Measurements from ENCODE around the gene FARP1.

Gene FARP1, protein sequence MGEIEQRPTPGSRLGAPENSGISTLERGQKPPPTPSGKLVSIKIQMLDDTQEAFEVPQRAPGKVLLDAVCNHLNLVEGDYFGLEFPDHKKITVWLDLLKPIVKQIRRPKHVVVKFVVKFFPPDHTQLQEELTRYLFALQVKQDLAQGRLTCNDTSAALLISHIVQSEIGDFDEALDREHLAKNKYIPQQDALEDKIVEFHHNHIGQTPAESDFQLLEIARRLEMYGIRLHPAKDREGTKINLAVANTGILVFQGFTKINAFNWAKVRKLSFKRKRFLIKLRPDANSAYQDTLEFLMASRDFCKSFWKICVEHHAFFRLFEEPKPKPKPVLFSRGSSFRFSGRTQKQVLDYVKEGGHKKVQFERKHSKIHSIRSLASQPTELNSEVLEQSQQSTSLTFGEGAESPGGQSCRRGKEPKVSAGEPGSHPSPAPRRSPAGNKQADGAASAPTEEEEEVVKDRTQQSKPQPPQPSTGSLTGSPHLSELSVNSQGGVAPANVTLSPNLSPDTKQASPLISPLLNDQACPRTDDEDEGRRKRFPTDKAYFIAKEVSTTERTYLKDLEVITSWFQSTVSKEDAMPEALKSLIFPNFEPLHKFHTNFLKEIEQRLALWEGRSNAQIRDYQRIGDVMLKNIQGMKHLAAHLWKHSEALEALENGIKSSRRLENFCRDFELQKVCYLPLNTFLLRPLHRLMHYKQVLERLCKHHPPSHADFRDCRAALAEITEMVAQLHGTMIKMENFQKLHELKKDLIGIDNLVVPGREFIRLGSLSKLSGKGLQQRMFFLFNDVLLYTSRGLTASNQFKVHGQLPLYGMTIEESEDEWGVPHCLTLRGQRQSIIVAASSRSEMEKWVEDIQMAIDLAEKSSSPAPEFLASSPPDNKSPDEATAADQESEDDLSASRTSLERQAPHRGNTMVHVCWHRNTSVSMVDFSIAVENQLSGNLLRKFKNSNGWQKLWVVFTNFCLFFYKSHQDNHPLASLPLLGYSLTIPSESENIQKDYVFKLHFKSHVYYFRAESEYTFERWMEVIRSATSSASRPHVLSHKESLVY

DNA sequence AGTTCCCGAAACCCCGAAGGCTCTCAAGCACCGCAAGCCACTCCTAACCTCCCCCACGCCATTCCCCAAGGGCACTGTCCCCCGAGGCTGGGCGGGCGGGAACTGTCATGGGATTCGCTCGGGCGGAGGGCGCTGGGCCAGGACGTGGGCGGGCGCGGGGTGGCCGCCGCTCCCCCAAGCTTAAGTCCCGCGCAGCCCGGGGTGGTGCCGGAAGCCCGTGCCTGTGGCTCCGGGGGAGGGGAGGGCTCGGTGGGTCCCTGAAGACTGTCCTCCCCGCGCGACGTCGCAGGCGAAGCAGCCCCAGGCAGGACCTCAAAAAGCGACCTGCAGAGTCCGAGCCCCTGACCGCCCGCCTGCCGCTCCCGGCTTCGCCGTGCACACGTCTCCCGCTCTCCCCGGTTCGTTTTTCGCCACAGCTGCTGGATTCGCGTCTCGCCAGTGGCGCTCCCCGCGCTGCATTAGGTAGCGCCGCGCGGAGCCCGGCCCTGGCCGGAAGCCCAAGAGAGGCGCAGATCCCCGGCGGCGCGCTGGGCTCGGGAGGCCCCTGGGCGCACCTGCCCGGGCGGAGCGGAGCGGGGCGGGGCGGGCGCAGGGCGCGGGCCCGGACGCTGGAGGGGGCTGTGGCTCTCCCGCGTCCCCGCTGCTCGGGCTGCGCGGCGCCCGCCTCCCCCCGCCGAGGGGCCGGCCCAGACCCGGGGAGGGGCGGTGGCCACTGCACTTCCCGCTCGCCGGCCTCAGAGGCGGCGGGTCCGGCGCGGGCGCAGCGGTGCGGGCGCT, at the start of gene FARP1:
Gene FARP1 (plus strand): TSS at position 715 of the 777 bp plus-strand sequence. CDS start 70,149 bp downstream, outside the sequence.
- peak; percentile 82 for DNase-seq (ENCODE audit: low spot score)

DNA sequence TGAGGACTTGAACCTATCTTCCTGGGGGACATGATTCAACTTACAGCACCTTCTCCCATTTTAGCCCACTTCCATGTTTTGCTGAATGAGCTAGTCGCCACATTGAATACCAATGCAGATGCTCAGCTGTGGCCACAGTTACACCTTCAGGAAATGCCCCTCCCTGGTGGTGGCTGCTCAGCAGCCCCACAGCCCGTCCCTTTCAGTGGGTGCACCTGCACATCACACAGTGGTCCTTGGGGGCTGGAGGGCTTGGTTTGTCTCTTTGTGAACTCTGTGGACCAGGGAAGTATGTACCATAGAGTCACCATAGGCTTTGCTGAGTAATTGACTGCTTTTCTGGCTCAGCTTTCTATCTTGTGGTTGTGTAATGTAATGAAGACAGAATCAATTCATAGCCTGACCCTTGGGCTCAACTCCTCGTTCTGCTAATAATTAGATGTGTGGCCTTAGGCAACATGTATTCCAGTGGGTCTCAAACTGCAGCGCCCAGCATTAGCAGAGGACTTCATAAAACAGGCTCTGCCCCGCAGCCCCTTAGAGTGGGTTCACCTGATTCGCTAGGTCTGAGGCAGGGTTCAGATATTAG, 48.1 kb upstream of the FARP1 start:
- no peak for DNase-seq (ENCODE audit: low spot score)

- no peak for DNase-seq (ENCODE audit: low spot score)
Observed at GRCh38 chr13:98096059-98096458, 46.8 kb upstream of the FARP1 start.

DNA sequence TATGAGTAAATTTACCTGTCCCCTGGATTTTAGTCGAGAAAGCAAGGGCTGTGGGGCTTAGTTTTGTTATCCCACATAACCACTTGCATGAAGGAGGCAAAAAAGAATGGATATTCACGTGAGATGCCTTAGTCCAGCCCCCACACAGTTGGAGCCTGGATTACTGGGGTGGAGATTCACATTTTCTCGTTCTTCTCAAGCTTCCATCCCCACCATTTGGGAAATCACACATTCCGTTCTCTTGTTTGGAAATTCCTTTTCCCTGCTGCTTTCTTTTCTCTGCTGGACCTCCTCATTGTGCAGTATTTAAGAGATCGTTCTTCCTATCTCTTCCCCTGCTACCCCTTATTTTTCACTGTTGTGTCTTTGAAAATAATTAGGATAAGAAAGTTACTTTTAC, 45.1 kb upstream of the FARP1 start:
- no peak for DNase-seq (ENCODE audit: low spot score)

- no peak for DNase-seq (ENCODE audit: low spot score)
Observed at GRCh38 chr13:98098516-98098915, 44.4 kb upstream of the FARP1 start.

GRCh38 chr13:98099627-98100026, 43.3 kb upstream of the FARP1 start:
- no peak for DNase-seq (ENCODE audit: low spot score)

DNA sequence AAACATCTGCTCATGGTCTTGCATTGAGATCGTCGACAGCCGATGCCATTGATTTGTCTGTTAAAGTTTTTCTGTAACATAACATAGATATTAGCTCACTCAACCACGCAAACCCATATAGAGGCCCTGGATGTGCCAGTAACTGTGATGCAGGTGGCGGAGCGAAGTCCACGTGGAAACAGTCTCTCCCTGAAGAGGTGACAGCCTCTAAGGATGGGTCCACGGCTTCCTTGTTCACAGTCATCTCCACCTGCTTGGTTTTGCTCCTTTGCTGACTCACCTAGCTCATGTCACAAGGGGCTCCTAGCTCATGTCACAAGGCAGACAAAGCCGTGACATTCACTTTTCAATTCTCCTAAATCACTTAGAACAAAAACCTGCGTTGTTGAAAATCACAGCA, 42.4 kb upstream of the FARP1 start:
- no peak for DNase-seq (ENCODE audit: low spot score)

DNA sequence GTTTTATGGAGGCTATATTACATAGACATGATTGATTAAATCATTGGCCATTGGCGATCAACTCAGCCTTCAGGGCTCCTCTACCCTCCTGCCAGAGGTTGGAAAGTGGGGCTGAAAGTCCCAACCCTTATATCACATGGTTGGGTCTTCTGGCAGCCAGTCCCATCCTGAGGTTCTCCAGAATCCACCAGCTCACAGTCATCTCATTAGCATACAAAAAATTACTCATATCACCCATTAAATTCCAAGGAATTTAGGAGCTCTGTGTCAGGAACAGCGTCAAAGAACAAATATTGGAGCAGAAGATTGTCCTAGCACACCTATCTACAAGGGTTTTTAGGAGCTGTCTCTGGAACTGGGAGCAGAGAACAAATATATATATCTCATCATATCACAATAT, 39.4 kb upstream of the FARP1 start:
- no peak for DNase-seq (ENCODE audit: low spot score)

DNA sequence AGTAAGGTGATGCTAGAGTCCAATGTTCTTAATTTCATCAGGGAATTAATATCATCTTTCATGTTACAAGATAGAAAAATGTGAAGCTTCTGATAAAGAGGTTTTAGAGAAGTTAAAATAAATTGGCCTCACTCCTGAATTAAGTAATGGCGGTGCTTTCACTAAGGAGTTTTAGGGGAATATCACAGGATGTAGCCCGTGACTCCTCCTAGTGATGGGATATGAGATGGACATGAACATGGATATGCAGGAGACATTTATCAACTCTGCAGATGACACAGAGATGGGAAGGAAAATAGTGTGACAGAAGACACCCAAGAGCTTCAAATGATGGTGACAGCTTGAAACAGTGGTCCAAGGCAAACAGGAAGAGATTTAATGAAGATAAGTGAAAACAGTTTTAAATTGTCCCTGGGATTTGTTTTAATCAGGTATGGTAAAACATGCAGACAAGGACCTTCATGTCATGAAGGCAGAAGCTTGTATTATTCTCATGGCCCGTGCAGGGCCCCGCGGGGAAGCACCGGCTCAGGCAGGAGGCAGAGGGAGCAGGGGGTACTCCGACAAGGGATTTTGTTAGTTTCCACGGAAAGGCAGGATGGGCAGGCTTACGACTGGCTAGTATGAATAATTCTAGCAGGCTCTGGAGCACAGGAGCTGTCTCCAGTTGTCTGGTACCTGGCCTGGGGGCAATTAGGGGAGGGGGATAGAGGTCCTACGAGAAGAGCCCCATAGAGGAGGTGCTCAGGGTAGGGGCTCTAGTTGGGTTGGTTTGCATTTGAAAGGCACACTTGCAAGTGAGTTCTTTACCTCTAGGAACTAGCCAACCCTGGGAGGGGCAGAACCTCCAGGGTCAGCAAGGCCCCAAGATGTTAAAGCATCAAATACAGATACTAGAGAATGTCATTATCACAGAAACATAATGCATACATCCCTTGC, 38.7 kb upstream of the FARP1 start:
- no peak for DNase-seq (ENCODE audit: low spot score)

GRCh38 chr13:98105929-98106336, 37.0 kb upstream of the FARP1 start:
- no peak for DNase-seq (ENCODE audit: low spot score)

DNA sequence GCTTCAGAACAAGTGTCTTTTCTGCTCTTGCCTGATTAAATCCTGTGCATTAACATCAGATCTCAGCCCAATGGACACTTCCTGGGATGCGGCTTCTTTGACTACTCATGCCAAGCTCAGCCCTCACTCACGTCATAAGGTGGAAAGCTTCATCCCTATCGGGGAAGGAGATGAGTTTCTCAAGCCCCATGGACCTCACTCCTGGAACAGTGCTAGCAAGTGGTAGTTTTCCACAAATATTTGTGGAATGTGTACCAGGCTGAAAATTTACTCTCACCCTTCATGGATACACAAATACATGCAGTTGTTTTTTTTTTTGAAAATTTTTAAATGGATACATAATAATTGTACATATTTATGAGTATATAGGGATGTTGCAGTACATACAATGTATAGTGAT, 34.6 kb upstream of the FARP1 start:
- DNase-seq (ENCODE audit: low spot score) = no peak

DNA sequence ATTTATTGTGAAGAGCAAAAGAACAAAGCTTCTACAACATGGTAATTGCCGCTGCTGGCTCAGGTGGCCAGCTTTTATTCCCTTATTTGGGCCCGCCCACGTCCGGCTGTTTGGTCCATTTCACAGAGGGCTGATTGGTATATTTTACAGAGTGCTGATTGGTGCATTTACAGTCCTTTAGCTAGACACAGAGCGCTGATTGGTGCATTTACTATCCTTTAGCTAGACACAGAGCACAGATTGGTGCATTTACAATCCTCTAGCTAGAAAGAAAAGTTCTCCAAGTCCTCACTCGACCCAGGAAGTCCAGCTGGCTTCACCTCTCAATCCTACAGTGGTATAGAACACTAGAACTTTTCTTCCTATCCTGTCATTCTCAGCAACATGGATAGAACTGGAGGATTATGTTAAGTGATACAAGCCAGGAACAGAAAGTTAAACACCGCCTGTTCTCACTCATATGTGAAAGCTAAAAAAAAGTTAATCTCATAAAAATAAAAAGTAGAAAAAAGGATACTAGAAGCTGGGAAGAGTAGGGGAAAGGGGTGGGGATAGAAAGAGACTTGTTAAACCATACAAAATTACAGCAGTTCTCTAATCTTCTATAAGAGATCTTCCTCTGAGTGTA, 33.6 kb upstream of the FARP1 start:
- DNase-seq (ENCODE audit: low spot score) = no peak

DNA sequence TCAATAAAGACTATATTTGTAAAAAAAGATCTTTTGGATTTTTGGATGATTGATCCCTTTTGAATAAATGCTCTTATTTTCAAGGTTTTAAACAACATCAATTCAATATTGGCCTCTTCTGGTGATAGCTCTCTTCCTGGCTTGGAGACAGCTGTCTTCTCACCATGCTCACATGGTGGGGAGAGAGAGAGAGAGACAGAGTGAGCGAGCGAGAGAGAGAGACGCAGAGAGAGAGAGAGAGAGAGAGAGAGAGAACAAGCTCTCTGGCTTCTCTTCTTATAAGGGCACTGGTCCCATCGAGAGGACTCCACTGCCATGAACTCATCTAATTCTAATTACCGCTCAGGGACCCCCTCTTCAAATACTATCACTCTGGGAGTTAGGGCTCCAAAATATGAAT, 32.1 kb upstream of the FARP1 start:
- no peak for DNase-seq (ENCODE audit: low spot score)

DNA sequence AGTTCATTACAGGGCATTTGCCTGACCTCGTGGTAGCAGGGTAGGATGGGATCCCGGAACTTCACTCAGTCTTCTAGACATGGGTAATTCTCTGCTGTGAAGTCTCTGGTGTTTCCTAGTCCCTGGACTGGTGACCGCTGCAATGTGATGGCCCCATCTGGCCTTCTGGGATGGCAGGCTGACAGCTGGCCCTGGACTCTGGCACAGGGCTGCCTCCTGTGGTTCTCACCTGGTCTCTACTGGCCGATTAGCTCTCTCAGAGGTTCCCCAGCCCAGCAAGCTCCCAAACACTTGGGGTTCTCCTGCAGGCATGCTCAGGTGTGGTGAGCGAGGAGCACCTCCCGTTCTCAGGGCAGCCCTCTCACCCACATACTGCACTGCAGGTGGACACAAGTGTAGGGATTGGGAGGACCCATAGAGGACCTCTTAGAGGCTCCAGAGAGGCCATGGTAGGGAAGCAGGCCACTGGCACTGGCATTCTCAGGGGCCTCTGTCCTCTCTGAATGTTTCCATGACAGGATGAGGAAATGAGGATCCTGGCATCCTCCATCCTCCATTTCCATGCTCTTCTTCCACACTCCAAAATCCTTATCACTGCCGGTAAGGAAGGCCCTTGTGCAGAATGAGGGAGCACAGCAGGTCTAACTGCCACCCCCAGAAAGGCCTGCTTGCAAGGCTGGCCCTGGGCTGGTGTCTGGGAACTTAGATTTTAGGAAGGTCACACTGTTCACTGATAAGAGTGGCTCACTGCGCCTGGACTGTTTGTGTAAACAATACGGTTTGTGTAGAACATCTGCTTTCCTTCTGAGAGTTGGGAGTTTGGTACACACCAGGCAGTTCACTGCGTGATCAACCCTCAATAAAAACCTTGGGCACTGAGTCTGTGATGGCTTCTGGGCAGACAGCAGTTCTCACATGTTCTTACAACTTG, 31.5 kb upstream of the FARP1 start:
- DNase-seq (ENCODE audit: low spot score) = no peak

- DNase-seq (ENCODE audit: low spot score) = no peak
Observed at GRCh38 chr13:98112456-98112855, 30.4 kb upstream of the FARP1 start.

- DNase-seq (ENCODE audit: low spot score) = no peak
Observed at GRCh38 chr13:98118865-98119264, 24.0 kb upstream of the FARP1 start.

- DNase-seq (ENCODE audit: low spot score) = no peak
Observed at GRCh38 chr13:98123176-98123575, 19.7 kb upstream of the FARP1 start.

DNA sequence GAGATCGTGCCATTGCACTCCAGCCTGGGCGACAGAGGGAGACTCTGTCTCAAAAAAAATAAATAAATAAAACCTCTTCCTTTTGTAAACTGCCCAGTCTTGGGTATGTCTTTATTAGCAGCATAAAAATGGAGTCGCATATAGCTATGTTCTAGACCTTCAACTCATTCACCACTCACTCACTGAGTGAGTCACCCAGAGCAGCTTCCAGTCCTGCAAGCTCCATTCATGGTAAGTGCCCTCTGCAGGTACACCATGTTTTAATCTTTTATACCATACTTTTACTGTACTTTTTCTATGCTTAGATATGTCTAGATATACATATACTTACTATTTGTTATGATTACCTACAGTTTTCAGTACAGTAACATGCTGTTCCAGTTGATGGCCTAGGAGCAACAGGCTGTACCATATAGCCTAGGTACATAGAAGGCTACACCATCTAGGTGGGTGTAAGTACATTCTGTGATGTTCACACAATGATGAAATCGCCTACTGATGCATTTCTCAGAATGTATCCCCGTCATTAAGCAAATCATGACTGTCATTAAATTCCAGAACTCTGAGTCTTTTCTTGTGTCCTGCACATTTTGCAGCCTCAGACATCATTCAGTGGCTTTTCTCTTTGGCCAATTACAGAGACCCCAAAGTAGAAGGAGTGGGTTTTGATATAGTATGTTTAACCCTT, 13.7 kb upstream of the FARP1 start:
- no peak for DNase-seq (ENCODE audit: low spot score)
